Endothelial cell of umbilical vein (primary cell): ENCODE measurements around the gene RNF5. TPM values are rescaled to one million over a fixed set of nuclear protein-coding genes. Genes with fewer than 3 reads are reported as not detected.

Experiments
- BruUV-seq: library from RNA; stranded (reverse); fragments of 400-500 nt; replicated peaks from 2 replicates; lab custom pipeline; 2021; lab: Mats Ljungman, UMichigan
- CTCF ChIA-PET: fragments of 300-600, 350-600 bp; sonication (Branson Sonifier 250); formaldehyde crosslinking; loops from one replicate; lab custom pipeline; 2021; ENCODE audit warnings: antibody characterized with exemption, inconsistent platforms; lab: Charles Lee
- POLR2A ChIA-PET: fragments of 300-600, 350-600 bp; sonication (Branson Sonifier 250); formaldehyde crosslinking; loops from one replicate; lab custom pipeline; 2021; ENCODE audit warnings: antibody characterized with exemption, inconsistent platforms; lab: Charles Lee
- DNase-seq: peaks from one replicate; pipeline ENCODE4 v3.0.0-alpha.2; 2011; ENCODE audit warnings: low read depth, low spot score
- FAIRE-seq: peaks from 2 replicates; lab custom pipeline; 2011; peaks lifted over from hg19 to GRCh38; lab: Jason Lieb, UNC
- H2AFZ ChIP-seq: 2 replicates; pipeline ENCODE4 v1.6.0; 2012; ENCODE audit warnings: low read depth, low read length, control low read depth, inconsistent platforms
- H3K27ac ChIP-seq: 2 replicates; pipeline ENCODE4 v1.5.1; 2011; ENCODE audit warnings: low read depth, mild to moderate bottlenecking, control low read depth, low read length, moderate library complexity; ENCODE audit not compliant: insufficient read depth
- H3K27me3 ChIP-seq, 2 experiments: 2 replicates each; pipeline versions ENCODE4 v1.6.0 to v1.6.1; 2011; ENCODE audit warnings: low read length in 2 of 2, mixed read lengths in 1 of 2; ENCODE audit not compliant: control insufficient read depth in 2 of 2, insufficient read depth in 2 of 2
- H3K36me3 ChIP-seq, 2 experiments: 2 replicates in 1 of 2; 3 replicates in 1 of 2; pipeline ENCODE4 v1.5.1; 2011; ENCODE audit warnings: low read length in 2 of 2, mild to moderate bottlenecking in 1 of 2, moderate library complexity in 1 of 2; ENCODE audit not compliant: control insufficient read depth in 2 of 2, insufficient read depth in 2 of 2; ENCODE audit errors: extremely low read depth in 1 of 2
- H3K4me1 ChIP-seq: 3 replicates; pipeline ENCODE4 v1.5.1; 2011; ENCODE audit warnings: mild to moderate bottlenecking, low read length; ENCODE audit not compliant: control insufficient read depth, insufficient read depth; ENCODE audit errors: extremely low read depth
- H3K4me2 ChIP-seq: 2 replicates; pipeline ENCODE4 v1.6.1; 2011; ENCODE audit warnings: low read length, control low read depth, mixed read lengths; ENCODE audit not compliant: insufficient read depth
- H3K4me3 ChIP-seq, 3 experiments: fragments of 200-600 bp in 1 of 3; sonication (generic), shearing (Covaris generic) in 1 of 3; replicated peaks in 1 of 3; 2 replicates each; pipeline ENCODE4 v1.5.1; 2011 to 2016; ENCODE audit warnings: control low read depth in 3 of 3, low read length in 3 of 3, mild to moderate bottlenecking in 2 of 3, inconsistent platforms in 1 of 3, low read depth in 1 of 3, moderate library complexity in 1 of 3; ENCODE audit not compliant: insufficient read depth in 1 of 3
- H3K79me2 ChIP-seq: 2 replicates; pipeline ENCODE4 v1.6.0; 2012; ENCODE audit warnings: low read length, inconsistent platforms; ENCODE audit not compliant: control insufficient read depth, insufficient read depth
- H3K9ac ChIP-seq: replicated peaks from 2 replicates; pipeline ENCODE3; 2011; ENCODE audit warnings: low read length, control low read depth; ENCODE audit not compliant: insufficient read depth; ENCODE audit errors: extremely low read depth
- H3K9me1 ChIP-seq: replicated peaks from 3 replicates; pipeline ENCODE4 v1.6.0; 2011; ENCODE audit warnings: mild to moderate bottlenecking, low read length; ENCODE audit not compliant: control insufficient read depth, insufficient read depth; ENCODE audit errors: extremely low read depth
- H3K9me3 ChIP-seq: replicated peaks from 2 replicates; pipeline ENCODE4 v1.5.1; 2012; ENCODE audit warnings: low read length, inconsistent platforms; ENCODE audit not compliant: control insufficient read depth, insufficient read depth
- H4K20me1 ChIP-seq: replicated peaks from 2 replicates; pipeline ENCODE3; 2011; ENCODE audit warnings: mild to moderate bottlenecking, low read length; ENCODE audit not compliant: control insufficient read depth, insufficient read depth; ENCODE audit errors: extremely low read depth
- EZH2 ChIP-seq: IDR thresholded peaks from 2 replicates; pipeline ENCODE4 v1.6.1; 2012; ENCODE audit warnings: borderline replicate concordance, low read depth, mild to moderate bottlenecking, moderate library complexity, low read length, inconsistent platforms; ENCODE audit not compliant: severe bottlenecking
- FOS ChIP-seq: IDR thresholded peaks from 2 replicates; pipeline ENCODE4 v1.6.1; 2011; ENCODE audit warnings: mild to moderate bottlenecking, low read length, moderate library complexity, borderline replicate concordance; ENCODE audit not compliant: insufficient read depth
- GATA2 ChIP-seq: IDR thresholded peaks from 2 replicates; pipeline ENCODE4 v1.7.0; 2011; ENCODE audit warnings: low read depth, mild to moderate bottlenecking, moderate library complexity, mixed read lengths, low read length; ENCODE audit not compliant: insufficient read length, insufficient read depth
- JUN ChIP-seq: IDR thresholded peaks from 2 replicates; pipeline ENCODE4 v1.6.1; 2011; ENCODE audit warnings: borderline replicate concordance, low read depth; ENCODE audit not compliant: insufficient read length, insufficient read depth
- MAX ChIP-seq: IDR thresholded peaks from 2 replicates; pipeline ENCODE4 v1.6.1; 2011; ENCODE audit not compliant: insufficient read depth, insufficient read length
- MYC ChIP-seq: IDR thresholded peaks from one replicate; pipeline ENCODE4 v1.6.1; 2011; ENCODE audit warnings: mild to moderate bottlenecking, low read depth, low read length
- POLR2A ChIP-seq: IDR thresholded peaks from 2 replicates; pipeline ENCODE4 v1.6.1; 2012; ENCODE audit warnings: low read depth, mild to moderate bottlenecking, control low read depth, low read length
- POLR2AphosphoS5 ChIP-seq: IDR thresholded peaks from 2 replicates; pipeline ENCODE4 v1.6.1; 2012; ENCODE audit warnings: low read depth, mild to moderate bottlenecking, control low read depth, low read length, moderate library complexity; ENCODE audit not compliant: insufficient read depth
- dilution Hi-C: fragments of 300-500 bp; cut with MboI; formaldehyde crosslinking; loops from one replicate; pipeline ENCODE4 v1.15.0; 2019; ENCODE audit warnings: low sequenced_read_pairs; ENCODE audit not compliant: extremely low pct_ligation_motif_present
- intact Hi-C: fragments of 100-400 bp; cut with micrococcal nuclease; formaldehyde crosslinking; loops from one replicate; pipeline ENCODE4 v1.10.0; 2022
- polyA plus RNA-seq, 4 experiments: library from polyadenylated mRNA; depleted of rRNA in 3 of 4; stranded (reverse) in 3 of 4; unstranded in 1 of 4; fragments of >200 nt; gene quantifications; 2 replicates each; pipeline versions ENCODE4 v1.2.1 to v1.2.3, GENCODE V29; 2011 to 2012; ENCODE audit warnings: missing spikeins in 1 of 4
- total RNA-seq: library from RNA; stranded (reverse); gene quantifications from 2 replicates; pipeline ENCODE4 v1.2.3, GENCODE V29; 2021
- TF ChIP-seq, protein P1 (sequence below), 2 donors: IDR thresholded peaks; 1 replicate in 1 of 2; 2 replicates in 1 of 2; pipeline ENCODE4 v1.5.1; 2011; ENCODE audit warnings: low read length in 2 of 2, mild to moderate bottlenecking in 2 of 2, moderate library complexity in 2 of 2, control low read depth in 1 of 2, inconsistent platforms in 1 of 2, low read depth in 1 of 2; ENCODE audit not compliant: insufficient read depth in 1 of 2; ENCODE audit errors: extremely low read depth in 1 of 2

RNF5 gene
- total and polyA plus RNA-seq, 2 donors (not counting 3 experiments of a cell fraction or from before 2014, with no cell fraction given) = 49.2 to 100 TPM

DNA sequence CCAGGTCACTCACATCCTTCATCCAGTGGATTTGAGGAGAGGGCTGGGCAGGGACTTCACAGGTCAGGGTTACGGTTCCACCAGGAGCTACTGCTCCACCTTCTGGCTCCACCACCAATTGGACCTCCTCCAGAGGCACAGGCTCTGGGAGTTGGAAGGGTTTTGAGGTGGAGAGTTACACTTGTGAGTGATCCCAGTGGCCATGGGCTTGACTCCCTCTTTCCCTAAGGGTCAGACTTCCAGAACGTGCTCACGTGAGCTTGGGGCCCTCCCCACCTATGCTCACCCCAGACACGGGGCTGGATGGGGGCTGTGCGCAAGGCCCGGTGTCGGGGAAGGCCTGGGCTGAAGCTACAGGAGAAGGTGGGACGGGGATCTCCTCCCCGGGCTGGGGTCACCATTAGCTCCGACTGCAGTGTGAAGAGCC lies 4.4 kb downstream of the RNF5 start:
- ChIA-PET POLR2A (no interaction called here), CTCF (interaction anchor here (1.0 to 1.7 kb wide), 2 partner anchors 13 to 64 kb away, joined by 3 to 5 read pairs; no protein-coding TSS in a partner anchor)
- Histone ChIP-seq H3K79me2 (peaks cover 6% of the 10 kb centered on the region), H2AFZ (no peak overlapping the region), H3K27ac (no peak overlapping the region), H3K9me3 (no peaks in the 10 kb centered on the region), H3K4me1 (peaks cover 17% of the 10 kb centered on the region), H3K4me3 (no peak overlapping the region), H3K36me3 (peaks cover 3 to 31% of the 10 kb centered on the region in 2 experiments), H3K9ac (no peak overlapping the region), H4K20me1 (no peaks in the 10 kb centered on the region), H3K4me2 (no peak overlapping the region), H3K27me3 (no peaks in the 10 kb centered on the region), H3K9me1 (no peaks in the 10 kb centered on the region)
- no peak for DNase-seq
- no peak for FAIRE-seq
- no TSS peak for BruUV-seq
- intact Hi-C loops = no loop called here
- TF ChIP-seq FOS (no peak), EZH2 (no peak), POLR2A (no peak), JUN (no peak), POLR2AphosphoS5 (no peak), MYC (no peak), MAX (no peak), GATA2 (no peak)
- TF ChIP-seq, protein P1, sequence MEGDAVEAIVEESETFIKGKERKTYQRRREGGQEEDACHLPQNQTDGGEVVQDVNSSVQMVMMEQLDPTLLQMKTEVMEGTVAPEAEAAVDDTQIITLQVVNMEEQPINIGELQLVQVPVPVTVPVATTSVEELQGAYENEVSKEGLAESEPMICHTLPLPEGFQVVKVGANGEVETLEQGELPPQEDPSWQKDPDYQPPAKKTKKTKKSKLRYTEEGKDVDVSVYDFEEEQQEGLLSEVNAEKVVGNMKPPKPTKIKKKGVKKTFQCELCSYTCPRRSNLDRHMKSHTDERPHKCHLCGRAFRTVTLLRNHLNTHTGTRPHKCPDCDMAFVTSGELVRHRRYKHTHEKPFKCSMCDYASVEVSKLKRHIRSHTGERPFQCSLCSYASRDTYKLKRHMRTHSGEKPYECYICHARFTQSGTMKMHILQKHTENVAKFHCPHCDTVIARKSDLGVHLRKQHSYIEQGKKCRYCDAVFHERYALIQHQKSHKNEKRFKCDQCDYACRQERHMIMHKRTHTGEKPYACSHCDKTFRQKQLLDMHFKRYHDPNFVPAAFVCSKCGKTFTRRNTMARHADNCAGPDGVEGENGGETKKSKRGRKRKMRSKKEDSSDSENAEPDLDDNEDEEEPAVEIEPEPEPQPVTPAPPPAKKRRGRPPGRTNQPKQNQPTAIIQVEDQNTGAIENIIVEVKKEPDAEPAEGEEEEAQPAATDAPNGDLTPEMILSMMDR (IDR thresholded peaks at IDR 0.05; ENCODE audit: extremely low read depth in 1 of 2, insufficient read depth in 1 of 2, low read depth in 1 of 2, low read length in 2 of 2) = no peak
- dilution Hi-C loops = no loop called here
